Spleen (tissue), 7 donors: ENCODE data around the gene PALD1.

Experiments
- CTCF ChIP-seq, 11 experiments: fragments of 200-600 bp in 7 of 11; fragments of 450-650 bp in 4 of 11; sonication (generic) in 4 of 11; IDR thresholded peaks in 8 of 11; conservative IDR thresholded peaks in 3 of 11; 1 replicate in 7 of 11; 2 replicates in 4 of 11; pipeline versions ENCODE4 v1.4.0 to v1.8.0; 2016 to 2021; ENCODE audit warnings: antibody characterized with exemption in 11 of 11, inconsistent platforms in 4 of 11, mild to moderate bottlenecking in 1 of 11
- POLR2A ChIP-seq, 3 donors: fragments of 450-650 bp; IDR thresholded peaks; one replicate each; pipeline ENCODE4 v1.5.1; 2017; ENCODE audit warnings: antibody characterized with exemption in 3 of 3, mild to moderate bottlenecking in 1 of 3
- donor health status: DM: no; HTN: no; CAD: no; lungs with moderate emphysema.
- donor health status: DM: no; HTN: no; CAD: no.
- donor health status: DM: no; HTN: no; CAD: no.

- TF ChIP-seq CTCF (IDR thresholded peaks at IDR 0.05 in 8 of 11, conservative IDR thresholded peaks at IDR 0.05 in 3 of 11) (peak; percentile 61 to 92 (median 87)), POLR2A (IDR thresholded peaks at IDR 0.05) (no peak)
Measured at GRCh38 chr10:70461397-70462348, 16.9 kb upstream of the PALD1 start.
